GM12878 (cell line): ENCODE data around the gene IPO5. TPM values are rescaled to one million over a fixed set of nuclear protein-coding genes. Genes with fewer than 3 reads are reported as not detected.

Source experiments
- ATAC-seq: fragments of 200-7000 bp; cut with Tn5 transposase; 3 replicates; pipeline ENCODE4 v1.9.1; 2020; ENCODE audit warnings: mild to moderate bottlenecking, moderate library complexity
- BruUV-seq: library from RNA; stranded (reverse); fragments of 400-500 nt; replicated peaks from 2 replicates; lab custom pipeline; 2021; lab: Mats Ljungman, UMichigan
- CTCF ChIA-PET: fragments of 300-600 bp; sonication (Branson Sonifier 250); formaldehyde crosslinking; extraction: SDS; loops from one replicate; lab custom pipeline; 2021; ENCODE audit warnings: inconsistent platforms; lab: Yijun Ruan, JAX
- POLR2A ChIA-PET: fragments of 350-600 bp; formaldehyde crosslinking; extraction: SDS; loops from one replicate; lab custom pipeline; 2021; ENCODE audit warnings: inconsistent platforms; lab: Charles Lee
- RAD21 ChIA-PET: fragments of 300-600 bp; sonication (Branson Sonifier 250); formaldehyde crosslinking; loops from one replicate; lab custom pipeline; 2023; ENCODE audit warnings: antibody characterized with exemption; ENCODE audit not compliant: unreplicated experiment; lab: Charles Lee
- SMC1A ChIA-PET: fragments of 300-600 bp; sonication (Branson Sonifier 250); formaldehyde crosslinking; loops from one replicate; lab custom pipeline; 2023; ENCODE audit not compliant: unreplicated experiment, uncharacterized antibody; lab: Charles Lee
- DNase-seq: peaks from one replicate; pipeline ENCODE4 v3.0.0-alpha.2; 2011; ENCODE audit warnings: low read depth, low spot score
- FAIRE-seq: peaks from 3 replicates; lab custom pipeline; 2011; peaks lifted over from hg19 to GRCh38; lab: Jason Lieb, UNC
- H2AFZ ChIP-seq: 2 replicates; pipeline ENCODE4 v1.6.0; 2011; ENCODE audit warnings: low read depth, low read length, control low read depth; ENCODE audit not compliant: control insufficient read depth
- H3K27ac ChIP-seq: 2 replicates; pipeline ENCODE4 v1.5.1; 2011; ENCODE audit warnings: control low read depth; ENCODE audit not compliant: control insufficient read depth, insufficient read depth
- H3K27me3 ChIP-seq, 2 experiments: replicated peaks in 1 of 2; 2 replicates each; pipeline versions ENCODE4 v1.6.0 to v1.6.1; 2011; ENCODE audit warnings: low read length in 1 of 2; ENCODE audit not compliant: control insufficient read depth in 2 of 2, insufficient read depth in 2 of 2
- H3K36me3 ChIP-seq, 2 experiments: 2 replicates each; pipeline ENCODE4 v1.5.1; 2011; ENCODE audit warnings: low read length in 1 of 2; ENCODE audit not compliant: control insufficient read depth in 2 of 2, insufficient read depth in 2 of 2
- H3K4me1 ChIP-seq: 2 replicates; pipeline ENCODE4 v1.6.1; 2011; ENCODE audit warnings: mild to moderate bottlenecking, low read length, moderate library complexity, mixed read lengths; ENCODE audit not compliant: control insufficient read depth, insufficient read depth
- H3K4me2 ChIP-seq: 2 replicates; pipeline ENCODE4 v1.6.0; 2011; ENCODE audit warnings: control low read depth; ENCODE audit not compliant: control insufficient read depth, insufficient read depth
- H3K4me3 ChIP-seq: fragments of 200-600 bp; sonication (generic); 2 replicates; pipeline ENCODE4 v1.5.1; 2016
- H3K79me2 ChIP-seq: 2 replicates; pipeline ENCODE4 v1.6.0; 2011; ENCODE audit warnings: low read length; ENCODE audit not compliant: control insufficient read depth, insufficient read depth
- H3K9ac ChIP-seq: 2 replicates; pipeline ENCODE4 v1.8.0; 2011; ENCODE audit warnings: low read length, control low read depth, mixed read lengths; ENCODE audit not compliant: control insufficient read depth, insufficient read depth
- H3K9me3 ChIP-seq: replicated peaks from 3 replicates; pipeline ENCODE4 v1.5.1; 2011; ENCODE audit warnings: mild to moderate bottlenecking, low read length; ENCODE audit not compliant: control insufficient read depth, insufficient read depth
- H4K20me1 ChIP-seq: 2 replicates; pipeline ENCODE4 v1.6.0; 2011; ENCODE audit not compliant: control insufficient read depth, insufficient read depth
- BHLHE40 ChIP-seq, 2 experiments: fragments of 450-650 bp in 1 of 2; IDR thresholded peaks; 2 replicates each; pipeline ENCODE4 v1.6.1; 2011 to 2017; ENCODE audit warnings: low read depth in 2 of 2, borderline replicate concordance in 1 of 2, improper control_type of control experiment in 1 of 2, low read length in 1 of 2, mild to moderate bottlenecking in 1 of 2
- GATAD2B ChIP-seq: fragments of 450-650 bp; conservative IDR thresholded peaks from 2 replicates; pipeline ENCODE4 v1.6.1; 2017; ENCODE audit warnings: low read depth, mild to moderate bottlenecking, moderate library complexity
- HCFC1 ChIP-seq: fragments of 150-350 bp; IDR thresholded peaks from 2 replicates; pipeline ENCODE4 v1.6.1; 2014; ENCODE audit warnings: low read length
- JUNB ChIP-seq: IDR thresholded peaks from 2 replicates; pipeline ENCODE4 v1.6.1; 2016; ENCODE audit warnings: antibody characterized with exemption, mild to moderate bottlenecking
- NFYB ChIP-seq: IDR thresholded peaks from 2 replicates; pipeline ENCODE4 v1.6.1; 2011; ENCODE audit warnings: low read depth, mild to moderate bottlenecking, low read length, improper control_type of control experiment, moderate library complexity; ENCODE audit not compliant: insufficient read depth
- RELB ChIP-seq: fragments of 450-650 bp; IDR thresholded peaks from 2 replicates; pipeline ENCODE4 v1.6.1; 2017; ENCODE audit warnings: low read depth, mild to moderate bottlenecking, moderate library complexity
- REST ChIP-seq: IDR thresholded peaks from 2 replicates; pipeline ENCODE4 v1.6.1; 2012; ENCODE audit warnings: mild to moderate bottlenecking, low read depth, low read length
- SP1 ChIP-seq: IDR thresholded peaks from one replicate; pipeline ENCODE4 v1.6.1; 2011; ENCODE audit warnings: low read depth, low read length
- SREBF1 ChIP-seq: IDR thresholded peaks from 2 replicates; pipeline ENCODE4 v1.6.1; 2012; ENCODE audit warnings: mild to moderate bottlenecking, low read length
- SUPT20H ChIP-seq: IDR thresholded peaks from 2 replicates; pipeline ENCODE4 v1.6.1; 2011; ENCODE audit warnings: low read depth, mild to moderate bottlenecking, low read length, moderate library complexity, borderline replicate concordance; ENCODE audit not compliant: control insufficient read depth
- USF1 ChIP-seq: IDR thresholded peaks from 2 replicates; pipeline ENCODE4 v1.6.1; 2011; ENCODE audit warnings: borderline replicate concordance, low read depth, mild to moderate bottlenecking, moderate library complexity, mixed read lengths, low read length; ENCODE audit not compliant: insufficient read depth; ENCODE audit errors: extremely low read length
- WGBS: methylation state at CpG from one replicate; pipeline ENCODE4 v1.1.6; 2016; ENCODE audit warnings: low lambda C conversion rate; ENCODE audit not compliant: insufficient replicate concordance, insufficient coverage; ENCODE audit errors: missing lambda C conversion rate; 5-methylcytosine and 5-hydroxymethylcytosine counted together
- in situ Hi-C: fragments of 300-500 bp; cut with MboI; formaldehyde crosslinking; loops from 9 replicates; pipeline ENCODE4 v1.14.3; 2018; ENCODE audit warnings: mixed read lengths
- intact Hi-C: fragments of 100-400 bp; cut with micrococcal nuclease; formaldehyde crosslinking; loops from one replicate; pipeline ENCODE4 v1.14.2; 2022; ENCODE audit not compliant: unreplicated experiment
- polyA plus RNA-seq, 11 experiments: library from polyadenylated mRNA; depleted of rRNA in 4 of 11; unstranded in 6 of 11; stranded (reverse) in 5 of 11; fragments of >200 nt; fragmentation: Nextera tagmentation in 4 of 11; fragmentation: Illumina TruSeq in 1 of 11; extraction: Ambion mirVana in 4 of 11; extraction: Trizol in 1 of 11; gene quantifications; 1 replicate in 1 of 11; 2 replicates in 10 of 11; pipeline versions ENCODE4 v1.2.1 to v1.2.3, GENCODE V29; 2011 to 2016; ENCODE audit warnings: inconsistent platforms in 2 of 11, missing spikeins in 2 of 11, low read depth in 1 of 11
- total RNA-seq, 4 experiments: library from RNA; depleted of rRNA in 3 of 4; stranded (reverse); fragments of >200 nt in 3 of 4; fragmentation: Illumina TruSeq in 1 of 4; extraction: Trizol in 1 of 4; gene quantifications; 2 replicates each; pipeline versions ENCODE4 v1.2.1 to v1.2.3, GENCODE V29; 2013 to 2021
- TF ChIP-seq, protein P1 (sequence below): fragments of 450-650 bp; formaldehyde crosslinking; IDR thresholded peaks from 2 replicates; pipeline ENCODE4 v1.4.0; 2022; ENCODE audit warnings: mild to moderate bottlenecking, moderate library complexity

Gene IPO5
- total and polyA plus RNA-seq, 10 of the 15 experiments (the other 5 are each of a cell fraction or from before 2014, with no cell fraction given), result 45.7 to 196 (median 134) TPM

- POLR2A ChIA-PET, result no interaction called here
- no peak for ATAC-seq
- RAD21 ChIA-PET, result no interaction called here
- FAIRE-seq, result no peak
- H3K36me3 ChIP-seq, result no peaks in the 10 kb centered on the region
- no peak overlapping the region for H3K4me2 ChIP-seq
- no peak overlapping the region for H2AFZ ChIP-seq
- DNase-seq, result no peak
- no peak overlapping the region for H3K9ac ChIP-seq
- 33% methylated on average over 4 of the region's 4 CpGs for WGBS
- BruUV-seq, result no TSS peak
- in situ Hi-C loops (no loop called here), intact Hi-C loops (no loop called here)
- TF ChIP-seq RELB (no peak), JUNB (no peak), USF1 (no peak), HCFC1 (no peak), SREBF1 (no peak), REST (no peak), NFYB (no peak), GATAD2B (no peak), BHLHE40 (IDR thresholded peaks at IDR 0.05; ENCODE audit: borderline replicate concordance in 1 of 2, low read depth in 2 of 2, low read length in 1 of 2) (no peak), SUPT20H (no peak), SP1 (no peak)
- TF ChIP-seq, protein P1, sequence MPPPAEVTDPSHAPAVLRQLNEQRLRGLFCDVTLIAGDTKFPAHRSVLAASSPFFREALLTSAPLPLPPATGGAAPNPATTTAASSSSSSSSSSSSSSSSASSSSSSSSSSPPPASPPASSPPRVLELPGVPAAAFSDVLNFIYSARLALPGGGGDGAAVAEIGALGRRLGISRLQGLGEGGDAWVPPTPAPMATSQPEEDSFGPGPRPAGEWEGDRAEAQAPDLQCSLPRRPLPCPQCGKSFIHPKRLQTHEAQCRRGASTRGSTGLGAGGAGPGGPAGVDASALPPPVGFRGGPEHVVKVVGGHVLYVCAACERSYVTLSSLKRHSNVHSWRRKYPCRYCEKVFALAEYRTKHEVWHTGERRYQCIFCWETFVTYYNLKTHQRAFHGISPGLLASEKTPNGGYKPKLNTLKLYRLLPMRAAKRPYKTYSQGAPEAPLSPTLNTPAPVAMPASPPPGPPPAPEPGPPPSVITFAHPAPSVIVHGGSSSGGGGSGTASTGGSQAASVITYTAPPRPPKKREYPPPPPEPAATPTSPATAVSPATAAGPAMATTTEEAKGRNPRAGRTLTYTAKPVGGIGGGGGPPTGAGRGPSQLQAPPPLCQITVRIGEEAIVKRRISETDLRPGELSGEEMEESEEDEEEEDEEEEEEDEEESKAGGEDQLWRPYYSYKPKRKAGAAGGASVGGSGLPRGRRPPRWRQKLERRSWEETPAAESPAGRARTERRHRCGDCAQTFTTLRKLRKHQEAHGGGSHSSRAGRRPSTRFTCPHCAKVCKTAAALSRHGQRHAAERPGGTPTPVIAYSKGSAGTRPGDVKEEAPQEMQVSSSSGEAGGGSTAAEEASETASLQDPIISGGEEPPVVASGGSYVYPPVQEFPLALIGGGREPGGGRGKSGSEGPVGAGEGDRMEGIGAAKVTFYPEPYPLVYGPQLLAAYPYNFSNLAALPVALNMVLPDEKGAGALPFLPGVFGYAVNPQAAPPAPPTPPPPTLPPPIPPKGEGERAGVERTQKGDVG (CRISPR knock-in tag), result no peak
- no peaks in the 10 kb centered on the region for H3K79me2 ChIP-seq
- H3K27ac ChIP-seq, result no peak overlapping the region
- no peaks in the 10 kb centered on the region for H4K20me1 ChIP-seq
- CTCF ChIA-PET, result no interaction called here
- H3K4me3 ChIP-seq, result no peak overlapping the region
- no peaks in the 10 kb centered on the region for H3K9me3 ChIP-seq
- no peaks in the 10 kb centered on the region for H3K27me3 ChIP-seq
- no peaks in the 10 kb centered on the region for H3K4me1 ChIP-seq
- SMC1A ChIA-PET, result no interaction called here
Observed at GRCh38 chr13:97951376-97951775, 2.1 kb upstream of the IPO5 start.
